GM12865 (cell line): ENCODE data around the gene VAV3.

Experiments used
- DNase-seq: peaks from one replicate; pipeline ENCODE4 v3.0.0; 2010; ENCODE audit warnings: low read depth
- H3K4me3 ChIP-seq: 2 replicates; pipeline ENCODE4 v1.5.1; 2011; ENCODE audit warnings: mild to moderate bottlenecking, low read depth, low read length, control low read depth
- CTCF ChIP-seq: IDR thresholded peaks from 2 replicates; pipeline ENCODE4 v1.5.1; 2011; ENCODE audit warnings: low read length, control low read depth, low read depth, inconsistent platforms; ENCODE audit not compliant: insufficient read depth; ENCODE audit errors: missing control alignments

VAV3 gene

GRCh38 chr1:107557095-107557494 is 407.9 kb downstream of the VAV3 start:
- DNase-seq: no peak
- no peak for TF ChIP-seq CTCF

GRCh38 chr1:107555578-107555977 is 409.4 kb downstream of the VAV3 start:
- DNase-seq: no peak
- no peak overlapping the region for H3K4me3 ChIP-seq
- TF ChIP-seq CTCF: no peak

More at GRCh38 chr1:107557095-107557494, 407.9 kb downstream of the VAV3 start:
- no peak overlapping the region for H3K4me3 ChIP-seq

GRCh38 chr1:107552781-107553180 is 412.2 kb downstream of the VAV3 start:
- no peak for TF ChIP-seq CTCF
- no peak overlapping the region for H3K4me3 ChIP-seq
- no peak for DNase-seq

- no peak for DNase-seq
- no peak for TF ChIP-seq CTCF
- H3K4me3 ChIP-seq: no peak overlapping the region
Measured at GRCh38 chr1:107551456-107551855, 413.5 kb downstream of the VAV3 start.

- no peak overlapping the region for H3K4me3 ChIP-seq
- DNase-seq: no peak
- TF ChIP-seq CTCF: no peak
Measured at GRCh38 chr1:107550358-107550757, 414.6 kb downstream of the VAV3 start.

GRCh38 chr1:107549152-107549810 is 415.7 kb downstream of the VAV3 start:
- TF ChIP-seq CTCF: no peak
- H3K4me3 ChIP-seq: no peak overlapping the region

GRCh38 chr1:107548276-107548675 is 416.7 kb downstream of the VAV3 start:
- DNase-seq: no peak

More at GRCh38 chr1:107549152-107549810, 415.7 kb downstream of the VAV3 start:
- no peak for DNase-seq

More at GRCh38 chr1:107548276-107548675, 416.7 kb downstream of the VAV3 start:
- no peak overlapping the region for H3K4me3 ChIP-seq
- TF ChIP-seq CTCF: no peak
